Right lobe of liver (tissue), 4 donors: ENCODE results near the gene SLC7A6OS.

Experiments
- POLR2A ChIP-seq: fragments of 450-650 bp; IDR thresholded peaks from one replicate; pipeline ENCODE4 v1.6.1; 2017; ENCODE audit warnings: antibody characterized with exemption, mild to moderate bottlenecking
- TF ChIP-seq, protein P1 (sequence below), 4 donors: fragments of 200-600 bp in 3 of 4; fragments of 450-650 bp in 1 of 4; IDR thresholded peaks; one replicate each; pipeline versions ENCODE4 v1.5.1 to v1.8.0; 2016 to 2022; ENCODE audit warnings: antibody characterized with exemption in 4 of 4, mild to moderate bottlenecking in 2 of 4
- donor health status: DM: no; HTN: no; CAD: no.
- donor health status: DM: no; HTN: no; CAD: no.
- donor health status: DM: no; HTN: yes; CAD: no.

GRCh38 chr16:68349838-68350410 is 39.2 kb upstream of the SLC7A6OS start:
- TF ChIP-seq, protein P1, sequence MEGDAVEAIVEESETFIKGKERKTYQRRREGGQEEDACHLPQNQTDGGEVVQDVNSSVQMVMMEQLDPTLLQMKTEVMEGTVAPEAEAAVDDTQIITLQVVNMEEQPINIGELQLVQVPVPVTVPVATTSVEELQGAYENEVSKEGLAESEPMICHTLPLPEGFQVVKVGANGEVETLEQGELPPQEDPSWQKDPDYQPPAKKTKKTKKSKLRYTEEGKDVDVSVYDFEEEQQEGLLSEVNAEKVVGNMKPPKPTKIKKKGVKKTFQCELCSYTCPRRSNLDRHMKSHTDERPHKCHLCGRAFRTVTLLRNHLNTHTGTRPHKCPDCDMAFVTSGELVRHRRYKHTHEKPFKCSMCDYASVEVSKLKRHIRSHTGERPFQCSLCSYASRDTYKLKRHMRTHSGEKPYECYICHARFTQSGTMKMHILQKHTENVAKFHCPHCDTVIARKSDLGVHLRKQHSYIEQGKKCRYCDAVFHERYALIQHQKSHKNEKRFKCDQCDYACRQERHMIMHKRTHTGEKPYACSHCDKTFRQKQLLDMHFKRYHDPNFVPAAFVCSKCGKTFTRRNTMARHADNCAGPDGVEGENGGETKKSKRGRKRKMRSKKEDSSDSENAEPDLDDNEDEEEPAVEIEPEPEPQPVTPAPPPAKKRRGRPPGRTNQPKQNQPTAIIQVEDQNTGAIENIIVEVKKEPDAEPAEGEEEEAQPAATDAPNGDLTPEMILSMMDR (IDR thresholded peaks at IDR 0.05): no peak
- no peak for TF ChIP-seq POLR2A
